ENCODE results near the gene INPP5A.

Gene INPP5A

GRCh38 chr10:132509506-132510173 lies 27.9 kb upstream of the INPP5A start:
- no peak for ATAC-seq
- TF ChIP-seq ARNTL (CRISPR knock-in tag; IDR thresholded peaks at IDR 0.05; ENCODE audit: borderline replicate concordance, low read depth) (no peak), ZNF565 (CRISPR knock-in tag; conservative IDR thresholded peaks at IDR 0.05; ENCODE audit: low read depth) (no peak), ESRRG (CRISPR knock-in tag; IDR thresholded peaks at IDR 0.05) (no peak), ZFP30 (CRISPR knock-in tag; IDR thresholded peaks at IDR 0.05) (no peak), RARB (CRISPR knock-in tag; IDR thresholded peaks at IDR 0.05) (no peak), ZNF8 (CRISPR knock-in tag; IDR thresholded peaks at IDR 0.05) (no peak), CSRNP3 (CRISPR knock-in tag; IDR thresholded peaks at IDR 0.05) (no peak), OSR1 (CRISPR knock-in tag; IDR thresholded peaks at IDR 0.05) (no peak), POU6F1 (CRISPR knock-in tag; IDR thresholded peaks at IDR 0.05; ENCODE audit: borderline replicate concordance, low read depth) (no peak), CREB5 (CRISPR knock-in tag; IDR thresholded peaks at IDR 0.05; ENCODE audit: low read depth) (no peak), ZFP3 (CRISPR knock-in tag; IDR thresholded peaks at IDR 0.05) (no peak), BACH2 (CRISPR knock-in tag; IDR thresholded peaks at IDR 0.05; ENCODE audit: borderline replicate concordance) (no peak), GLIS3 (CRISPR knock-in tag; IDR thresholded peaks at IDR 0.05) (no peak), TOX (CRISPR knock-in tag; IDR thresholded peaks at IDR 0.05; ENCODE audit: borderline replicate concordance) (no peak), ZNF70 (CRISPR knock-in tag; IDR thresholded peaks at IDR 0.05) (no peak), ZC3H10 (CRISPR knock-in tag; IDR thresholded peaks at IDR 0.05) (no peak), CSDC2 (CRISPR knock-in tag; IDR thresholded peaks at IDR 0.05) (no peak)

GRCh38 chr10:132510174-132510611 lies 27.4 kb upstream of the INPP5A start:
- ATAC-seq = no peak
- TF ChIP-seq TSHZ2 (CRISPR knock-in tag; IDR thresholded peaks at IDR 0.05) = no peak

- no peak for ATAC-seq
- TF ChIP-seq ESRRG (CRISPR knock-in tag; IDR thresholded peaks at IDR 0.05) (no peak), CSRNP3 (CRISPR knock-in tag; IDR thresholded peaks at IDR 0.05) (no peak), ZNF565 (CRISPR knock-in tag; conservative IDR thresholded peaks at IDR 0.05; ENCODE audit: low read depth) (no peak), CREB5 (CRISPR knock-in tag; IDR thresholded peaks at IDR 0.05; ENCODE audit: low read depth) (no peak), SNAI2 (CRISPR knock-in tag; IDR thresholded peaks at IDR 0.05) (no peak)
Observed at GRCh38 chr10:132511121-132512051, 26.2 kb upstream of the INPP5A start.

Data from SK-N-SH treated with all-trans-retinoic acid at 6 μM for 48 hours (cell line).